HEK293 (cell line): ENCODE results near the gene SPOCK1.

Experiments used
- CTCF ChIP-seq: fragments of 450-650 bp; formaldehyde crosslinking; IDR thresholded peaks from 2 replicates; pipeline ENCODE4 v1.5.1; 2016; ENCODE audit warnings: missing biosample characterization, missing genetic modification characterization
- SP7 ChIP-seq: fragments of 450-650 bp; formaldehyde crosslinking; IDR thresholded peaks from 2 replicates; pipeline ENCODE4 v1.5.1; 2016; ENCODE audit warnings: missing biosample characterization, missing genetic modification characterization

GRCh38 chr5:137531266-137531665 lies 32.1 kb upstream of the SPOCK1 start:
- TF ChIP-seq SP7 (tag by site-specific recombination) = no peak
- no peak for TF ChIP-seq CTCF (tag by site-specific recombination)
